Trophoblast cell (in vitro differentiated cells and primary cell): ENCODE data around the gene EIF2AK3.

Experiments
- DNase-seq, 2 donors: peaks; one replicate each; pipeline ENCODE4 v3.0.0-alpha.2; 2016
- H2AFZ ChIP-seq: 2 replicates; pipeline ENCODE4 v1.6.1; 2013; ENCODE audit warnings: low read length, moderate library complexity, mild to moderate bottlenecking; ENCODE audit not compliant: insufficient read depth, poor library complexity
- H2AK5ac ChIP-seq: 2 replicates; pipeline ENCODE4 v1.6.1; 2013; ENCODE audit warnings: mild to moderate bottlenecking, low read length
- H2BK120ac ChIP-seq: 2 replicates; pipeline ENCODE4 v1.6.1; 2013; ENCODE audit warnings: low read length, mild to moderate bottlenecking, moderate library complexity; ENCODE audit not compliant: insufficient read depth, poor library complexity
- H2BK12ac ChIP-seq: 2 replicates; pipeline ENCODE4 v1.6.1; 2013; ENCODE audit warnings: mild to moderate bottlenecking, low read length, moderate library complexity
- H2BK5ac ChIP-seq: 2 replicates; pipeline ENCODE4 v1.6.1; 2013; ENCODE audit warnings: low read length, low read depth, moderate library complexity, mild to moderate bottlenecking; ENCODE audit not compliant: poor library complexity
- H3K14ac ChIP-seq: 2 replicates; pipeline ENCODE4 v1.6.1; 2013; ENCODE audit warnings: mild to moderate bottlenecking, low read length
- H3K18ac ChIP-seq: 2 replicates; pipeline ENCODE4 v1.6.1; 2013; ENCODE audit warnings: mild to moderate bottlenecking, low read length
- H3K23ac ChIP-seq: 2 replicates; pipeline ENCODE4 v1.6.1; 2013; ENCODE audit warnings: low read length
- H3K27ac ChIP-seq: 2 replicates; pipeline ENCODE4 v1.5.1; 2013; ENCODE audit warnings: low read depth, mild to moderate bottlenecking, inconsistent platforms, low read length, moderate library complexity
- H3K27me3 ChIP-seq: 2 replicates; pipeline ENCODE4 v1.6.1; 2013; ENCODE audit warnings: inconsistent platforms, mild to moderate bottlenecking, low read length, moderate library complexity; ENCODE audit not compliant: insufficient read depth
- H3K36me3 ChIP-seq, 2 experiments: 1 replicate in 1 of 2; 2 replicates in 1 of 2; pipeline ENCODE4 v1.6.1; 2013; ENCODE audit warnings: low read length in 2 of 2, mild to moderate bottlenecking in 2 of 2, moderate library complexity in 1 of 2; ENCODE audit not compliant: insufficient read depth in 2 of 2, control insufficient read depth in 1 of 2
- H3K4ac ChIP-seq: 2 replicates; pipeline ENCODE4 v1.6.1; 2013; ENCODE audit warnings: low read depth, mild to moderate bottlenecking, low read length, moderate library complexity
- H3K4me1 ChIP-seq, 2 experiments: 1 replicate in 1 of 2; 2 replicates in 1 of 2; pipeline ENCODE4 v1.6.1; 2013; ENCODE audit warnings: low read length in 2 of 2, mild to moderate bottlenecking in 2 of 2, moderate library complexity in 1 of 2; ENCODE audit not compliant: insufficient read depth in 2 of 2, control insufficient read depth in 1 of 2
- H3K4me2 ChIP-seq: 2 replicates; pipeline ENCODE4 v1.6.1; 2013; ENCODE audit warnings: inconsistent platforms, mild to moderate bottlenecking, low read length, moderate library complexity
- H3K4me3 ChIP-seq: 2 replicates; pipeline ENCODE4 v1.5.1; 2013; ENCODE audit warnings: mild to moderate bottlenecking, low read depth, low read length, inconsistent platforms
- H3K79me1 ChIP-seq: one replicate; pipeline ENCODE4 v1.6.1; 2013; ENCODE audit warnings: low read length
- H3K79me2 ChIP-seq: 2 replicates; pipeline ENCODE4 v1.6.1; 2013; ENCODE audit warnings: low read length, mild to moderate bottlenecking; ENCODE audit not compliant: control insufficient read depth, insufficient read depth, poor library complexity
- H3K9ac ChIP-seq: 2 replicates; pipeline ENCODE4 v1.6.1; 2013; ENCODE audit warnings: mild to moderate bottlenecking, low read length
- H3K9me3 ChIP-seq: 2 replicates; pipeline ENCODE4 v1.6.1; 2013; ENCODE audit warnings: low read depth, mild to moderate bottlenecking, control low read depth, inconsistent platforms, low read length; ENCODE audit not compliant: insufficient read depth
- H4K12ac ChIP-seq: 2 replicates; pipeline ENCODE4 v1.6.1; 2013; ENCODE audit warnings: low read depth, mild to moderate bottlenecking, low read length, moderate library complexity
- H4K8ac ChIP-seq: 2 replicates; pipeline ENCODE4 v1.6.1; 2013; ENCODE audit warnings: low read depth, mild to moderate bottlenecking, low read length, moderate library complexity
- H4K91ac ChIP-seq: one replicate; pipeline ENCODE4 v1.6.1; 2013; ENCODE audit warnings: low read depth, mild to moderate bottlenecking, low read length, moderate library complexity
- WGBS: extraction: QIAGEN DNeasy Blood & Tissue Kit; methylation state at CpG from one replicate; pipeline ENCODE4 v1.1.7; 2013; ENCODE audit warnings: missing lambda C conversion rate; ENCODE audit not compliant: insufficient read length, insufficient coverage; ENCODE audit errors: extremely low coverage; 5-methylcytosine and 5-hydroxymethylcytosine counted together

EIF2AK3 gene

GRCh38 chr2:88615822-88616221 is 11.4 kb downstream of the EIF2AK3 start:
- no peak overlapping the region for H3K4me3 ChIP-seq
- no peak overlapping the region for H2BK5ac ChIP-seq
- no peaks in the 10 kb centered on the region for H3K79me1 ChIP-seq
- no CpG with 5 or more reads among the region's 3 CpGs for WGBS
- no peak overlapping the region for H3K14ac ChIP-seq
- no peak overlapping the region for H3K4me2 ChIP-seq
- H3K27me3 ChIP-seq = no peaks in the 10 kb centered on the region
- no peak overlapping the region for H4K12ac ChIP-seq
- no peaks in the 10 kb centered on the region for H3K9me3 ChIP-seq
- no peak overlapping the region for H4K91ac ChIP-seq
- no peak overlapping the region for H2AK5ac ChIP-seq
- peaks cover 2 to 3% of the 10 kb centered on the region in 2 experiments for H3K4me1 ChIP-seq
- H4K8ac ChIP-seq = no peak overlapping the region
- DNase-seq = peak in 1 of 2 donors; percentile 39
- no peak overlapping the region for H3K18ac ChIP-seq
- H3K79me2 ChIP-seq = no peaks in the 10 kb centered on the region
- no peak overlapping the region for H2BK120ac ChIP-seq
- no peak overlapping the region for H3K27ac ChIP-seq
- H2BK12ac ChIP-seq = no peak overlapping the region
- peaks cover 0 to 2% of the 10 kb centered on the region in 2 experiments for H3K36me3 ChIP-seq
- H3K4ac ChIP-seq = no peak overlapping the region
- H3K9ac ChIP-seq = no peak overlapping the region
- no peak overlapping the region for H3K23ac ChIP-seq
- no peak overlapping the region for H2AFZ ChIP-seq

GRCh38 chr2:88614497-88615157 is 12.6 kb downstream of the EIF2AK3 start:
- no peak overlapping the region for H4K8ac ChIP-seq
- H3K79me1 ChIP-seq = no peaks in the 10 kb centered on the region
- no peak overlapping the region for H3K23ac ChIP-seq
- no peak overlapping the region for H3K4me2 ChIP-seq
- WGBS = no CpG with 5 or more reads among the region's 3 CpGs
- no peaks in the 10 kb centered on the region for H3K9me3 ChIP-seq
- no peak overlapping the region for H4K91ac ChIP-seq
- no peak overlapping the region for H2AFZ ChIP-seq
- H4K12ac ChIP-seq = no peak overlapping the region
- H2AK5ac ChIP-seq = no peak overlapping the region
- no peak overlapping the region for H3K14ac ChIP-seq
- peaks cover 2 to 3% of the 10 kb centered on the region in 2 experiments for H3K4me1 ChIP-seq
- H3K18ac ChIP-seq = no peak overlapping the region
- no peak overlapping the region for H3K4ac ChIP-seq
- H3K9ac ChIP-seq = no peak overlapping the region
- no peak overlapping the region for H2BK120ac ChIP-seq
- no peaks in the 10 kb centered on the region for H3K27me3 ChIP-seq
- no peak overlapping the region for H3K4me3 ChIP-seq
- H3K79me2 ChIP-seq = no peaks in the 10 kb centered on the region
- peak overlapping the region; percentile 6 for H3K27ac ChIP-seq
- H2BK5ac ChIP-seq = no peak overlapping the region
- no peak for DNase-seq
- H2BK12ac ChIP-seq = no peak overlapping the region
- peaks cover 0 to 2% of the 10 kb centered on the region in 2 experiments for H3K36me3 ChIP-seq

- H2AK5ac ChIP-seq = no peak overlapping the region
- H4K91ac ChIP-seq = no peak overlapping the region
- H3K36me3 ChIP-seq = peaks cover 0 to 2% of the 10 kb centered on the region in 2 experiments
- H3K79me1 ChIP-seq = no peaks in the 10 kb centered on the region
- H3K4me2 ChIP-seq = no peak overlapping the region
- H3K27me3 ChIP-seq = no peaks in the 10 kb centered on the region
- peaks cover 2 to 3% of the 10 kb centered on the region in 2 experiments for H3K4me1 ChIP-seq
- peak; percentile 11 to 55 for DNase-seq
- H3K27ac ChIP-seq = no peak overlapping the region
- no peak overlapping the region for H2AFZ ChIP-seq
- H3K79me2 ChIP-seq = no peaks in the 10 kb centered on the region
- H4K8ac ChIP-seq = no peak overlapping the region
- H3K9ac ChIP-seq = no peak overlapping the region
- no peak overlapping the region for H3K4me3 ChIP-seq
- H2BK12ac ChIP-seq = no peak overlapping the region
- H3K18ac ChIP-seq = no peak overlapping the region
- no peak overlapping the region for H3K4ac ChIP-seq
- H4K12ac ChIP-seq = no peak overlapping the region
- H2BK5ac ChIP-seq = no peak overlapping the region
- no peak overlapping the region for H2BK120ac ChIP-seq
- no peak overlapping the region for H3K14ac ChIP-seq
- no CpG with 5 or more reads among the region's 4 CpGs for WGBS
- no peaks in the 10 kb centered on the region for H3K9me3 ChIP-seq
- no peak overlapping the region for H3K23ac ChIP-seq
Observed at GRCh38 chr2:88613921-88614320, 13.3 kb downstream of the EIF2AK3 start.

- Histone ChIP-seq H3K18ac (no peak overlapping the region), H2AFZ (no peak overlapping the region), H3K36me3 (peaks cover 0 to 2% of the 10 kb centered on the region in 2 experiments), H3K14ac (no peak overlapping the region), H4K91ac (no peak overlapping the region), H3K27me3 (no peaks in the 10 kb centered on the region), H2BK12ac (no peak overlapping the region), H3K4me3 (no peak overlapping the region), H4K8ac (no peak overlapping the region), H3K79me1 (no peaks in the 10 kb centered on the region), H3K9ac (no peak overlapping the region), H3K4ac (no peak overlapping the region), H3K9me3 (no peaks in the 10 kb centered on the region), H2BK120ac (no peak overlapping the region), H3K27ac (no peak overlapping the region), H2BK5ac (no peak overlapping the region), H3K23ac (no peak overlapping the region), H3K4me1 (peaks cover 2% of the 10 kb centered on the region in 2 experiments), H2AK5ac (no peak overlapping the region), H3K4me2 (no peak overlapping the region), H3K79me2 (no peaks in the 10 kb centered on the region), H4K12ac (no peak overlapping the region)
- no peak for DNase-seq
- no CpG with 5 or more reads among the region's 3 CpGs for WGBS
Observed at GRCh38 chr2:88608184-88608583, 19.1 kb downstream of the EIF2AK3 start.
